Omental fat pad (tissue), 4 donors: ENCODE measurements around the gene USH1C. TPM values are rescaled to one million over a fixed set of nuclear protein-coding genes. Genes with fewer than 3 reads are reported as not detected.

Experiments used
- ATAC-seq: fragments of 150-250 bp; one replicate; pipeline ENCODE4 v1.9.1; 2016; ENCODE audit warnings: mild to moderate bottlenecking, moderate library complexity; ENCODE audit not compliant: low FRiP score
- DNase-seq: peaks from one replicate; pipeline ENCODE4 v3.0.0-alpha.2; 2019; ENCODE audit warnings: low spot score
- CTCF ChIP-seq, 3 donors: fragments of 450-650 bp; IDR thresholded peaks; one replicate each; pipeline ENCODE4 v1.5.1; 2016 to 2017; ENCODE audit warnings: antibody characterized with exemption in 3 of 3, mild to moderate bottlenecking in 3 of 3, moderate library complexity in 2 of 3
- total RNA-seq, 4 donors: library from RNA; depleted of rRNA; stranded (reverse); fragments of >200 nt; gene quantifications; one replicate each; pipeline ENCODE4 v1.1.0, GENCODE V29; 2016

The USH1C gene
- total RNA-seq, 4 donors from 2014 or later = 0.19 TPM; not detected in 3

DNA sequence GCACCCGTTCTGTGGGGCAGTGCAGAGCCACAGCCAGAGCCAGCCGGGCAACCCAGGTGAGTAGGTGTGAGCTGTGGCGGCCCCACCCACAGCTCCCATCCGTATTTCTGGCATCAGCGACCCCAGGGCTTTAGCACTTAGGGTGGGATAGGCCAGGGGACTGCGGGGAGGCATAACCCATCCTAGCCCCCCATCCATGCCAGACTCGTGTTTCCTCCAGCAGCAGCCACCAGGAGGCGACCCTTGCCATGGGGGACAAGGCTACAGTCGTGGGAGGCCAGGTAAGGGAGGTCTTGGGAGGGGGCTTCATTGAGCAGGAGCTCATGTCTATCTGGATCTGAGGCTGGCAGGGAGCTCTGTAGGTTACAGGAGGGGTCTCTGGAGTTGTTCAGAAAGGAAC lies 3.7 kb upstream of the USH1C start:
- TF ChIP-seq CTCF (IDR thresholded peaks at IDR 0.05) = no peak
- DNase-seq (no peak), ATAC-seq (no peak)

- TF ChIP-seq CTCF (IDR thresholded peaks at IDR 0.05) = no peak
- ATAC-seq (no peak), DNase-seq (no peak)
Observed at GRCh38 chr11:17547051-17547577, 2.9 kb upstream of the USH1C start, which contains the start of gene OTOG. TSS of gene OTOG (plus strand) at chr11:17547259. CDS start at chr11:17547373, 114 bp downstream.

DNA sequence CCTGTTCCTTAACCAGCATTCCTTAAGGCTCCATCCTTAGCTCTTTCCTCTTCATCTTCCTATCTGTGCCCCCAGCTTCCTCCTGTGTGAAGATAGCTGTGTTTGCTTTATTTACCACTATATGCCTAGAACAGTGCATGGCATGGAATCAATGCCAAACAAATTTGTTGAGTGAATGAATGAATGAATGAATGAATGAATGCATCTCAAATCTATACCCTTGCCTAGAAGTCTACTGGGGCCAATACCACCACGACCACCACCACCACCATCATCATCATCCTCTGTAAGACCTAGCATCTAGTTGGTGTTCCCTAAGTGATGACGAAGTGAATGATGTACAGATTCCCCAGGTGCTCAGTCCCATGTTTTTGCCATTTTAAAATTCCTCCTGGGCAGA lies 2.0 kb upstream of the USH1C start:
- TF ChIP-seq CTCF (IDR thresholded peaks at IDR 0.05) = no peak
- ATAC-seq (no peak), DNase-seq (no peak)

DNA sequence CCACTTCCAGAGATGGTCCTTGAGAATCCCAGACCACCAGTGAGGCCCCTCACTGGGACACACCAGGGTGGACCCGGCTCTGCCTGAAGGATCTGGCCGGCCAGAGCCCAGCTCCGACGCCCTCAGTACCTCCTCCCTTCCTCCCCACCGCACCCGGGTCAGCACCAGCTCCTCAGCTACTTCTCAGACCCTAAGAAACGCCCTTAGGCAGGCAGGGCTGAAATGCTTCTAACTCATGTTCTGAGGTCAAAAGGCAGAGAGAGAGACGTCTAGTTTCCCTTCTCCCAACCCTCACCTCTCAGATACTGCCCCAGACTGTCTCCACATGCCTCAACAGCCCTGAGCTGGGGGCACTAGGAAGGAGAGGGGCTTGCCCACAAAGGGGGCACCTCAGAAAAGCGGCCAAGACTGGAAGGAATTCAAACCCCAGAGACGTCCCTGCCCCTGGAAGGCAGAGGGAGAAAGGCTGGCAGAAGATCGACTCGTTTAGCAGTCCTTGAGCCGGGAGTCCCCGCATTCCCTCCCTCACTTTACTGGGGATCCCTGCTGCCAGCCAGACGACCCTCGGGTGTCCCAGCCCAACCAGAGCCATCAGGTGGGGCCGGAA lies 539 bp downstream of the USH1C start:
- ATAC-seq = no peak
- TF ChIP-seq CTCF (IDR thresholded peaks at IDR 0.05) = no peak
- DNase-seq = no peak

DNA sequence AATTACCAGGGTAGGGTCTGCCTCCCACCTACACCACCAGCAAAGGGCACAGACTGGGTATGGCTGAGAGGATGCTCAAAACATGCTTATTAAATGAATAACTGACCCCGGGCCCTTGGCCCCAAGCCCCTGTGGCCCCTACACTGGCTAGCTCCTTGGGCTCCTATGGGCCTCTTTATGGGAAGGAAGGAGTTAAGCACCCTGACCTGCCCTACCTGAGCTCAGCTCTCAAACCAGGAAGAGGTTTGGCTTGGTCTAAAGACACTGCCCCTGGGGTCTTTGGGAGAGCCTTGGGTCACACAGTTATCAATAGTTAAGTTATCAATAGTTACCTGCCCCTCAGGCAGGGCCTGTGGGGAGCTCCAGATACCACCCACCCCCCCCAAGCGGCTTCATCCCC lies 1.2 kb downstream of the USH1C start:
- DNase-seq (no peak), ATAC-seq (no peak)
- no peak for TF ChIP-seq CTCF (IDR thresholded peaks at IDR 0.05)

DNA sequence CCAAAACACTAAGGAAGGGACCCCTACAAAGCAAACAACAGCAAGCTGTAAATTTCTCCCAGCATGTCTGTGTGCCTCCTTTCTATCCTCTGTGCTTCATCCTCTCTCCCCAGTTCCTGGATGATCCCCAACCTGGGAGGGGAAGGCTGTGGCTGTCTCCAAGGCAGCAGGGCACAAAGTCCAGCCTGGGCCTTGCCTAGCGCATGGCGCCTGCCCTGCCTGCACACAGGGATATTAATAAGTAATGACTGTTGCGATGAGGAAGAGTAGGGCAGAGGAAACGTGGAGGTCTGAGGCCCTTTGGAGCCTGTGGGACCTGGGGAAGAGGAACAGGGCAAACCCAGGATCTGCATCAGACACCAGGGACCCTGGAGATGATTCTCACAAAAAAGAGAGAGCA lies 2.0 kb downstream of the USH1C start:
- no peak for ATAC-seq

More for the DNA sequence above, 2.0 kb downstream of the USH1C start:
- DNase-seq = no peak
- TF ChIP-seq CTCF (IDR thresholded peaks at IDR 0.05) = no peak
